HEK293 (cell line): ENCODE results near the gene TMEM259.

Experiments
- HOXC10 ChIP-seq: sonication (generic); formaldehyde crosslinking; IDR thresholded peaks from 2 replicates; pipeline ENCODE4 v1.8.1; 2023; ENCODE audit warnings: mild to moderate bottlenecking, missing genetic modification reagents
- HOXD13 ChIP-seq: sonication (generic); formaldehyde crosslinking; IDR thresholded peaks from 2 replicates; pipeline ENCODE4 v1.8.0; 2022; ENCODE audit warnings: missing genetic modification reagents, borderline replicate concordance
- KLF10 ChIP-seq: fragments of 450-650 bp; IDR thresholded peaks from 2 replicates; pipeline ENCODE4 v1.5.1; 2018; ENCODE audit warnings: missing biosample characterization, mild to moderate bottlenecking, missing genetic modification characterization
- KLF16 ChIP-seq: fragments of 450-650 bp; formaldehyde crosslinking; IDR thresholded peaks from 2 replicates; pipeline ENCODE4 v1.5.1; 2017; ENCODE audit warnings: missing biosample characterization, missing genetic modification characterization
- OVOL3 ChIP-seq: fragments of 450-650 bp; formaldehyde crosslinking; IDR thresholded peaks from 2 replicates; pipeline ENCODE4 v1.5.1; 2016; ENCODE audit warnings: missing biosample characterization, missing genetic modification characterization
- PRDM2 ChIP-seq: fragments of 450-650 bp; formaldehyde crosslinking; IDR thresholded peaks from 2 replicates; pipeline ENCODE4 v1.5.1; 2016; ENCODE audit warnings: missing biosample characterization, missing genetic modification characterization, borderline replicate concordance
- SCRT1 ChIP-seq: fragments of 450-650 bp; formaldehyde crosslinking; IDR thresholded peaks from 2 replicates; pipeline ENCODE4 v1.5.1; 2016; ENCODE audit warnings: missing biosample characterization, missing genetic modification characterization, borderline replicate concordance
- YY2 ChIP-seq: fragments of 450-650 bp; formaldehyde crosslinking; IDR thresholded peaks from 2 replicates; pipeline ENCODE4 v1.5.1; 2016; ENCODE audit warnings: missing biosample characterization, missing genetic modification characterization
- ZIC2 ChIP-seq: fragments of 450-650 bp; formaldehyde crosslinking; IDR thresholded peaks from 2 replicates; pipeline ENCODE4 v1.5.1; 2016; ENCODE audit warnings: missing biosample characterization, missing genetic modification characterization
- ZNF112 ChIP-seq: fragments of 450-650 bp; formaldehyde crosslinking; IDR thresholded peaks from 2 replicates; pipeline ENCODE4 v1.5.0; 2017; ENCODE audit warnings: missing biosample characterization, missing genetic modification characterization
- ZNF138 ChIP-seq: fragments of 450-650 bp; formaldehyde crosslinking; IDR thresholded peaks from 2 replicates; pipeline ENCODE4 v1.5.1; 2016; ENCODE audit warnings: missing biosample characterization, missing genetic modification characterization, borderline replicate concordance
- ZNF140 ChIP-seq: fragments of 450-650 bp; formaldehyde crosslinking; IDR thresholded peaks from 2 replicates; pipeline ENCODE4 v1.5.1; 2016; ENCODE audit warnings: missing biosample characterization, missing genetic modification characterization
- ZNF19 ChIP-seq: fragments of 450-650 bp; formaldehyde crosslinking; IDR thresholded peaks from 2 replicates; pipeline ENCODE4; 2016; ENCODE audit warnings: missing biosample characterization, missing genetic modification characterization, low read depth
- ZNF211 ChIP-seq: fragments of 450-650 bp; formaldehyde crosslinking; IDR thresholded peaks from 2 replicates; pipeline ENCODE4 v1.5.1; 2016; ENCODE audit warnings: low read depth, missing biosample characterization, missing genetic modification characterization
- ZNF266 ChIP-seq: fragments of 450-650 bp; formaldehyde crosslinking; IDR thresholded peaks from 2 replicates; pipeline ENCODE4 v1.5.1; 2016; ENCODE audit warnings: missing biosample characterization, missing genetic modification characterization, low read depth
- ZNF292 ChIP-seq: fragments of 450-650 bp; formaldehyde crosslinking; IDR thresholded peaks from 2 replicates; pipeline ENCODE4 v1.5.1; 2016; ENCODE audit warnings: low read depth, missing biosample characterization, missing genetic modification characterization, borderline replicate concordance
- ZNF354C ChIP-seq: fragments of 450-650 bp; formaldehyde crosslinking; IDR thresholded peaks from 2 replicates; pipeline ENCODE4 v1.5.1; 2016; ENCODE audit warnings: missing biosample characterization, missing genetic modification characterization, low read depth, borderline replicate concordance
- ZNF362 ChIP-seq: fragments of 450-650 bp; formaldehyde crosslinking; IDR thresholded peaks from 2 replicates; pipeline ENCODE4 v1.5.1; 2016; ENCODE audit warnings: missing biosample characterization, missing genetic modification characterization
- ZNF366 ChIP-seq: fragments of 450-650 bp; formaldehyde crosslinking; conservative IDR thresholded peaks from 2 replicates; pipeline ENCODE4 v1.5.1; 2016; ENCODE audit warnings: missing biosample characterization, missing genetic modification characterization
- ZNF391 ChIP-seq: fragments of 450-650 bp; formaldehyde crosslinking; IDR thresholded peaks from 2 replicates; pipeline ENCODE4 v1.5.1; 2016; ENCODE audit warnings: low read depth, missing biosample characterization, missing genetic modification characterization, borderline replicate concordance
- ZNF404 ChIP-seq: fragments of 450-650 bp; formaldehyde crosslinking; IDR thresholded peaks from 2 replicates; pipeline ENCODE4 v1.5.1; 2017; ENCODE audit warnings: missing biosample characterization, missing genetic modification characterization
- ZNF473 ChIP-seq: fragments of 450-650 bp; formaldehyde crosslinking; IDR thresholded peaks from 2 replicates; pipeline ENCODE4 v1.5.1; 2017; ENCODE audit warnings: missing biosample characterization, missing genetic modification characterization
- ZNF555 ChIP-seq: fragments of 450-650 bp; formaldehyde crosslinking; conservative IDR thresholded peaks from 2 replicates; pipeline ENCODE4 v1.5.1; 2017; ENCODE audit warnings: missing biosample characterization, mild to moderate bottlenecking, missing genetic modification characterization, inconsistent platforms
- ZNF560 ChIP-seq: fragments of 450-650 bp; formaldehyde crosslinking; IDR thresholded peaks from 2 replicates; pipeline ENCODE4 v1.5.1; 2017; ENCODE audit warnings: missing biosample characterization, missing genetic modification characterization, borderline replicate concordance
- ZNF621 ChIP-seq: fragments of 450-650 bp; formaldehyde crosslinking; IDR thresholded peaks from 2 replicates; pipeline ENCODE4 v1.5.1; 2017; ENCODE audit warnings: missing biosample characterization, missing genetic modification characterization
- ZNF626 ChIP-seq: fragments of 450-650 bp; sonication (Bioruptor Pico); formaldehyde crosslinking; IDR thresholded peaks from 2 replicates; pipeline ENCODE4 v1.5.1; 2018; ENCODE audit warnings: missing biosample characterization, missing genetic modification characterization, inconsistent platforms
- ZNF629 ChIP-seq: fragments of 450-650 bp; formaldehyde crosslinking; IDR thresholded peaks from 2 replicates; pipeline ENCODE4 v1.5.1; 2017; ENCODE audit warnings: missing biosample characterization, missing genetic modification characterization
- ZNF76 ChIP-seq: fragments of 450-650 bp; formaldehyde crosslinking; IDR thresholded peaks from 2 replicates; pipeline ENCODE4; 2016; ENCODE audit warnings: low read depth, missing biosample characterization, missing genetic modification characterization, borderline replicate concordance
- ZNF777 ChIP-seq: fragments of 450-650 bp; formaldehyde crosslinking; IDR thresholded peaks from 2 replicates; pipeline ENCODE4 v1.5.1; 2017; ENCODE audit warnings: missing biosample characterization, missing genetic modification characterization, borderline replicate concordance
- ZNF837 ChIP-seq: fragments of 450-650 bp; formaldehyde crosslinking; IDR thresholded peaks from 2 replicates; pipeline ENCODE4 v1.5.1; 2016; ENCODE audit warnings: missing biosample characterization, missing genetic modification characterization
- TF ChIP-seq, protein P1 (sequence below): fragments of 450-650 bp; formaldehyde crosslinking; IDR thresholded peaks from 2 replicates; pipeline ENCODE4 v1.5.1; 2017; ENCODE audit warnings: missing biosample characterization, missing genetic modification characterization
- TF ChIP-seq, protein P2 (sequence below): fragments of 450-650 bp; formaldehyde crosslinking; optimal IDR thresholded peaks from 2 replicates; pipeline ENCODE3; 2016; ENCODE audit warnings: missing biosample characterization, mild to moderate bottlenecking, missing genetic modification characterization

Gene TMEM259

GRCh38 chr19:1040476-1041271 is 19.8 kb upstream of the TMEM259 start (continued):
- TF ChIP-seq ZNF266 (tag by site-specific recombination): no peak
- peak; percentile 58 for TF ChIP-seq ZNF76 (tag by site-specific recombination)
- no peak for TF ChIP-seq HOXC10 (CRISPR knock-in tag)
- TF ChIP-seq, protein P1, sequence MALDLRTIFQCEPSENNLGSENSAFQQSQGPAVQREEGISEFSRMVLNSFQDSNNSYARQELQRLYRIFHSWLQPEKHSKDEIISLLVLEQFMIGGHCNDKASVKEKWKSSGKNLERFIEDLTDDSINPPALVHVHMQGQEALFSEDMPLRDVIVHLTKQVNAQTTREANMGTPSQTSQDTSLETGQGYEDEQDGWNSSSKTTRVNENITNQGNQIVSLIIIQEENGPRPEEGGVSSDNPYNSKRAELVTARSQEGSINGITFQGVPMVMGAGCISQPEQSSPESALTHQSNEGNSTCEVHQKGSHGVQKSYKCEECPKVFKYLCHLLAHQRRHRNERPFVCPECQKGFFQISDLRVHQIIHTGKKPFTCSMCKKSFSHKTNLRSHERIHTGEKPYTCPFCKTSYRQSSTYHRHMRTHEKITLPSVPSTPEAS: no peak
- TF ChIP-seq ZNF629: peak; percentile 77
- TF ChIP-seq ZNF211 (tag by site-specific recombination): no peak
- TF ChIP-seq KLF16 (tag by site-specific recombination): no peak; the same call in none of the 2 replicates
- TF ChIP-seq, protein P2, sequence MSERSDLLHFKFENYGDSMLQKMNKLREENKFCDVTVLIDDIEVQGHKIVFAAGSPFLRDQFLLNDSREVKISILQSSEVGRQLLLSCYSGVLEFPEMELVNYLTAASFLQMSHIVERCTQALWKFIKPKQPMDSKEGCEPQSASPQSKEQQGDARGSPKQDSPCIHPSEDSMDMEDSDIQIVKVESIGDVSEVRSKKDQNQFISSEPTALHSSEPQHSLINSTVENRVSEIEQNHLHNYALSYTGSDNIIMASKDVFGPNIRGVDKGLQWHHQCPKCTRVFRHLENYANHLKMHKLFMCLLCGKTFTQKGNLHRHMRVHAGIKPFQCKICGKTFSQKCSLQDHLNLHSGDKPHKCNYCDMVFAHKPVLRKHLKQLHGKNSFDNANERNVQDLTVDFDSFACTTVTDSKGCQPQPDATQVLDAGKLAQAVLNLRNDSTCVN: no peak
- no peak for TF ChIP-seq ZNF404 (tag by site-specific recombination)
- no peak for TF ChIP-seq ZNF626
- no peak for TF ChIP-seq HOXD13 (CRISPR knock-in tag)
- no peak for TF ChIP-seq KLF10
- TF ChIP-seq ZNF621: no peak
- TF ChIP-seq OVOL3 (tag by site-specific recombination): no peak
- TF ChIP-seq ZNF138: no peak
- TF ChIP-seq ZNF473 (tag by site-specific recombination): no peak
- TF ChIP-seq ZNF777 (tag by site-specific recombination): no peak
- TF ChIP-seq YY2 (tag by site-specific recombination): no peak
- no peak for TF ChIP-seq SCRT1
- no peak for TF ChIP-seq PRDM2 (tag by site-specific recombination)
- TF ChIP-seq ZNF837 (tag by site-specific recombination): no peak
- no peak for TF ChIP-seq ZNF112 (tag by site-specific recombination)
- TF ChIP-seq ZIC2 (tag by site-specific recombination): peak; percentile 26; the same call in 1 of the 2 replicates
- no peak for TF ChIP-seq ZNF19
- no peak for TF ChIP-seq ZNF362 (tag by site-specific recombination)
- TF ChIP-seq ZNF140: no peak
- TF ChIP-seq ZNF555 (tag by site-specific recombination): no peak
- TF ChIP-seq ZNF560 (tag by site-specific recombination): no peak
- no peak; the same call in 1 of the 2 replicates for TF ChIP-seq ZNF366 (tag by site-specific recombination)
- TF ChIP-seq ZNF391 (tag by site-specific recombination): 0 out of 2 replicates have a peak, but pooled peaks have one; percentile 16
- no peak for TF ChIP-seq ZNF354C
- 0 out of 2 replicates have a peak, but pooled peaks have one; percentile 0 for TF ChIP-seq ZNF292 (tag by site-specific recombination)
